Measurements from ENCODE around the gene ESRRB.
A peak's percentile ranks its signal among the peaks of the same experiment; 100 is the strongest.

ESRRB gene

GRCh38 chr14:76375947-76376404 is at the start of gene ESRRB:
ESRRB (plus strand) TSS chr14:76376137; CDS start chr14:76376402, 265 bp downstream.
- DNase-seq (ENCODE audit: insufficient read length, low spot score) (no peak), FAIRE-seq (peak; percentile 79)

DNA sequence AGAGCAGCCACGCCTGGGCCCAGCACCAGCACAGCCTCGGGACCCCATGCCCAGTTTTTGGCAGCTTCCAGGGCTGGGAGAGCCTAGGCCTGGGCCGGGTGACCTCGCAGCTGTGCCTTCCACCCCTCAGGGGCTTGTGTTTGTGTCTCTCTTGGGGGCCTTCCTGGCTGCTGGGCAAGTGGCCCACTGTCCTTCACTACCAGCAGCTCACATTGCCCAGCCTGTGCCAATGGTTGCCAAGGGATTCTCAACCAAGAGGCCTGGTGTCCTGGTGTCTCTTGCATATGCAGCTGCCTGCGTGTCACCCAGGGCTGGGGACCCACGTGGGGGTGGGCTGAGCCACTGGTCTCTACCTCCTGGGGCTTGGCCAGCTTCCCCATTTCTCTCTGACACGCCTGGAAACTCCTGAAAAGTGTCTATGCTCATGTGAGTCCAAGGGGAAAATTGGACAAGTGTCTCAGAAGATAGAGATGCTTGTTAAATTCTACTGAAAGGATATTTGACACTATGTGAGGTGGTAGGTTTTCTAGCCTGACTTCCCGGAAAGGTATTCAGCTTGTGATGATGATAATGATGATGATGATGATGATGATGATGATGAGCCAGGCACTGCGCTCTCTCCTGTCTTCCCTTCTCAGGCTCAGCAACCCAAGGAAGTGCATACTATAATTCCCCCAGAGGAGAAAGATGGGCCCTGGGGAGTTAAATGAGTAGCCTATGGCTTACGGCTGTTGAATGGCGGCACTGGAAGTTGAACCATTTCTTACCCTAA is 48.8 kb upstream of the ESRRB start:
- DNase-seq (ENCODE audit: insufficient read length, low spot score): no peak
- no peak for FAIRE-seq

DNA sequence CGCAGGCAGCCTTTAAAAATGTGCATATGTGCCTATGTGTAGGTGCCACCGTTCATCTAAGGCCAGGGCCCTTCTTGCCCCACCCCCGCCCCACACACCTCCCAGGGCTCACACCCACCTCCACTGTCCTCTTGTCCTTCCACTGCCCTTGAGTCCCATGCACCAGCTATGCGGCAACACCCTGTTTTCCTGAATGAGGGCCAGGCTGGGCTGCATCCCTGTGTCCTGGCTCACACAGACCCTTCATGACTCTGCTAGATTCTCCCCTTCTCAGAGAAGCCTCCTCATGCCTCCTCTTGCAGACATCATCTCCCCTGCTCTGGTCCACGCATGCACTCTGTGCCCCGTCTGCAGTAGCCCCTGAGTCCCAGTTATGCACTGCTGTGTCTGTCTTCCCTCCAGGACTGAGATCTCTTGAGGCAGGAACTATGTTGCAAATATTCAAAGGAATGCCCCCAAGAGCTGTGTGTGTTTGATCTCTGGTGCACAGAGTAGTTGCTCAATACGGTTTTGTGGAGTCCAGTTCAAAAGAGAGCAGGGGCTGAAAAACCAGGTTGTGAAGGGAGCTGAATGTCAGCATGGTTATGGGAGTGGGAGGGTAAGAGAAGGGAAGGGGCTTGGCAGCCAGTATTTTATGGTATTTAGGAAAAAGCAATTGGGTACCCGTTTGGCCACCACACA is 47.3 kb upstream of the ESRRB start:
- FAIRE-seq: peak; percentile 84
- no peak for DNase-seq (ENCODE audit: insufficient read length, low spot score)

DNA sequence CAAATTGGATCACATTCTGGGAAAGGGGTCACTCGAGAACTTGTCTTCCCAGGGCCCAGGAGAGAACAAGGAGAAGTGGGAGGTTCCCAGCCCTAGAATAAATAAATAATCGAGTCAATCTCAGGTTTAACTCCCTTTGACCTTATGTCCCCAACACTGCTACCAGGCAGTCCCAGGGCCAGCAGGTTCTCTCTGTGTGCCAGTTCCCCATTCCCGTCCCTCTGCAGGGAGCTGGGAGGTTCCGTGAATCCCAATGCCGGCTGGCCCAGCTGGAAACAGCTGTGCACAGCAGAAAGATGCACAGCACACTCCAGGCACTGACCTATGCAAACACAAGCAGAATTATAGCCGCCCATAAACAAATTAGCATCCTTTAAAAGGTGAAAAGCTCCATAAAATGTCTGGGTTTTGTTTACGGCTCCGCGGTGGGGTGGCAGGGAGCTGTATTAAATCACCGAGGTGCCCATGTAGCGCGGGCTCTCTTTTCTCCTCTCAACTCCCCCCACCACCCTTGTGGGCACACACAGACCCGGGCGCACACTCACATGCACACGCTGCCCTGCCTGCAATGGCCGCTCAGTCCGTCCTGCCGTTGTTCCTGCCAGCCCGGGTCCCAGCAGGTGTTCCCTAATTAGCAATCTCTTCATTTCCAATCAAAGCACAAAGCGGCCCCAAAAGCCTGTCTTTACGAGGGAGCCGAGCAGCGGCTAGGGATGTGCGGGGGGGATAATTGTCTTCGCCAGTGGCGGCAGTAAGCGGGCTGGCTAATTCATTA is 46.6 kb upstream of the ESRRB start:
- no peak for DNase-seq (ENCODE audit: insufficient read length, low spot score)
- FAIRE-seq: peak; percentile 38

- DNase-seq (ENCODE audit: insufficient read length, low spot score) (no peak), FAIRE-seq (no peak)
Observed at GRCh38 chr14:76329951-76330350, 46.0 kb upstream of the ESRRB start.

GRCh38 chr14:76330411-76331327 is 45.3 kb upstream of the ESRRB start:
- FAIRE-seq (peak; percentile 52), DNase-seq (ENCODE audit: insufficient read length, low spot score) (no peak)

GRCh38 chr14:76331328-76332011 is 44.5 kb upstream of the ESRRB start:
- FAIRE-seq (peak; percentile 38), DNase-seq (ENCODE audit: insufficient read length, low spot score) (no peak)

DNA sequence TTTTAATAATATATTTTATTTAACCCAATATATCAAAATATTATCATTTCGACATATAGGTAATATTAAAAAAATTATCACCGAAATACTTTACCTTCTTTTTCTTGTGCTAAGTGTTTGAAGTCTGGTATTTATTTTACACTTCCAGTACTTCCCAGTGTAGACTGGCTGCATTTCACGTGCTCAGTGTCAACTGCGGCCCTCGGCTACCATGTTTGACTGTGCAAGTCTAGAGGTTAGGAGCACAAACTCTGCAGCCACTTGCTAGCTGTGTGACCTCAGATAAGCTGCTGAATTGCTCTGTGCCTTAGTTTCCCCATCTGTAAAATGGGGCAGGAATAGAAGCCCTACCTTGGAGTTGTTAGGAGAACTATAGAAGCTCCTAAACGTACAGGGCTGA is 42.3 kb upstream of the ESRRB start:
- DNase-seq (ENCODE audit: insufficient read length, low spot score): no peak
- FAIRE-seq: peak; percentile 54

GRCh38 chr14:76334316-76334715 is 41.6 kb upstream of the ESRRB start:
- DNase-seq (ENCODE audit: insufficient read length, low spot score) (no peak), FAIRE-seq (no peak)

DNA sequence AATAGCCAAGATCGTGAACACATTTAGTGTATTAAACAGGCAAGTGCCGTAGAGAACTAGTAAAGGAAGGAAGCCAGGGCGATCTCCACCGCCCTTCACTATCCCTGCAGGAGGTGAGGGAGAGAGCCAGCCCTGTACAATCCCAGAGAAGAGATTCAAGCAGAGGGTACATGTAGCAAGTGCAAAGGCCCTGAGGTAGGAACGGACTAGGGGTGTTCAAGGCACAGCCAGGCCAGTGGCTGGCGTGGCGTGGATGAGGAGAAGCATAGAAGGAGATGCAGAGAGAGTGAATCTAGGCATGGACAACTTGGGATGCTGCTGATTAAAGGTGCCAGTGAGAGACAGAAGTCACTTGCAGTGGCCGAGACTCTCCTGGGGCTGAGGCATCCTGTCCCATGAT is 39.1 kb upstream of the ESRRB start:
- peak; percentile 79 for FAIRE-seq
- DNase-seq (ENCODE audit: insufficient read length, low spot score): no peak

GRCh38 chr14:76337635-76338545 is 38.0 kb upstream of the ESRRB start:
- no peak for DNase-seq (ENCODE audit: insufficient read length, low spot score)

GRCh38 chr14:76339728-76340615 is 36.0 kb upstream of the ESRRB start:
- DNase-seq (ENCODE audit: insufficient read length, low spot score): no peak
- peak; percentile 60 for FAIRE-seq

More at GRCh38 chr14:76337635-76338545, 38.0 kb upstream of the ESRRB start:
- peak; percentile 67 for FAIRE-seq

DNA sequence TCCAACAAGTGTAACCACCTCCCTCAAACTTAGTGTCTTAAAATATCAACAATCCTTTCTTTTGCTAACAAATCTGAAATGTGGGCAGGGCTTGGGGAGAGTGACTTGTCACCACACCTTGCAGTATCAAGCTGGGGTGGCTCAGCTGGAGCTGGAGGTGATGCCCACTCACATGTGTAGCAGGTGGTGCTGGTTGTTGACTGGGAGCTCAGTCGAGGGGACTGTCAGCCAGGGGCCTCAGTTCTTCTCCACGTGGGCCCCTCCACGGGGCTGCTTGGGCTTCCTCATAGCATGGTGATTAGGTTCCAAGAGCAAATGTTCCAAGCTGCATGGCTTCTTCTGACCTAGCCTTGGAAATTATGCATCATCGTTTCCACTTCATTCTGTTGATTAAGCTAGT is 32.6 kb upstream of the ESRRB start:
- DNase-seq (ENCODE audit: insufficient read length, low spot score) (no peak), FAIRE-seq (peak; percentile 90)

GRCh38 chr14:76346391-76347160 is 29.4 kb upstream of the ESRRB start:
- no peak for FAIRE-seq
- no peak for DNase-seq (ENCODE audit: insufficient read length, low spot score)

DNA sequence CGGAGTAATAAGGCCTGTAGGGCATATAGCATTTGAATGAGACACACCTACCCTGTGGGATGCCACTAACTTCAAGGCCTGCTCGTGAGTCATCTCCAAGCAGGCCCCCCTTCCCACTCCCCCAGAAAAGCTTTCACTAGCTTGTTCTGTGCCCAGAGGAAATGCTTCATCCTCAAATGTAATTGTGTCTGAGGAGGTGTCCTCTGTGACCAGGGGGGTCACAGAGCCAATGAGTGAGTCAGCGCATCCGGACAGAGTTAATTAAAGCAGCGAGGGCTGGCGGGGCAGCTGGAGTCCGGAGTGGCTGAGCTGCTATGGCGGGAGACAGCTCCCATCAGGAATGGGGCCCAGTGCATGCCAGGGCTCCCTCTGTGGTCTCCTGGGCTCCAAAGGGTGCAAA is 27.0 kb upstream of the ESRRB start:
- peak; percentile 100 for FAIRE-seq

DNA sequence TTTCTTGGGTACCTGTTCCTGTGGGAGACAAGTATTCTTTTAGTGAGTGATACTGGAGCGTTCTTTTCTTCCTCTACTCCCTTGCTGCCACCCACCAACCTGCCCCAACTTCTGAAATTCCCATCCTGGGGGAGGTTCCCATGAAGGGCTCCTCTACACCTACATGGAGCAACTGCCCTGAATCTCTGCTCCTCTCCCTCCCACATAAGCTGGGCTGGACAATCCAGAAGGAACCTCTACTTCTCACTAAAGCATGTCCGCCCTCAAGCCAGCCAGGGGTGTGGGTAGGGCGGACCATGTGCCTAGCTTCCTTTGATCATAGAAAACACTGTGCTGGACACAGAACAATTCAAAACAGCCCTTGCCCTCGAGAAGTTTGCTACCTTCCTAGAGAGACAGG is 25.9 kb upstream of the ESRRB start:
- peak; percentile 42 for FAIRE-seq

More for the DNA sequence above, 27.0 kb upstream of the ESRRB start:
- peak; percentile 96 for DNase-seq (ENCODE audit: insufficient read length, low spot score)

GRCh38 chr14:76350671-76351070 is 25.3 kb upstream of the ESRRB start:
- peak; percentile 95 for FAIRE-seq

More for the DNA sequence above, 25.9 kb upstream of the ESRRB start:
- DNase-seq (ENCODE audit: insufficient read length, low spot score): no peak

More at GRCh38 chr14:76350671-76351070, 25.3 kb upstream of the ESRRB start:
- no peak for DNase-seq (ENCODE audit: insufficient read length, low spot score)
